ENCODE data around the gene EPB41L4B. TPM values are rescaled to one million over a fixed set of nuclear protein-coding genes. Genes with fewer than 3 reads are reported as not detected.

The EPB41L4B gene
- total RNA-seq, 1 experiment from 2014 or later: 12.9 TPM

DNA sequence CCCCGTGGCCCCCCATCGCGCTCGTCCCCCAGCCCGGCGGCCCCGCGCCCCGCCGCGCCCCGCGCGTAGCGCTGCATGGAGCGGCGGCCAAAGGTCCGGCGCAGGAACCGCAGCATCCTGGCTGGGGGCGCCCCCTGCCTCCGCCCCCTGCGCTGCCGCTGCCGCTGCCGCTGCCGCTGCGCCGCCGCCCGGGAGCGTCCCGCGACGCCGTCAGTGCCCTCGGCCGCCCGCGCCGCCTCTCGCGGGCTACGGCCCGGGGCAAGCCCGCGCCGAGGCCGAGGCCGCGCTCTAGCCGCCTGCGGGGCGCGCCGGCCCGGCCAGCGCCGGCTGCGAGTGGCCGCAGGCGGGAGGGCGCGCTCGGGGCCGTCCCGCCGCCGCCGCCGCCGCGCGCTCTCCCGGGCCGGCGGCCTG, 523 bp downstream of the EPB41L4B start:
- DNase-seq (ENCODE audit: low read depth): peak; percentile 66

DNA sequence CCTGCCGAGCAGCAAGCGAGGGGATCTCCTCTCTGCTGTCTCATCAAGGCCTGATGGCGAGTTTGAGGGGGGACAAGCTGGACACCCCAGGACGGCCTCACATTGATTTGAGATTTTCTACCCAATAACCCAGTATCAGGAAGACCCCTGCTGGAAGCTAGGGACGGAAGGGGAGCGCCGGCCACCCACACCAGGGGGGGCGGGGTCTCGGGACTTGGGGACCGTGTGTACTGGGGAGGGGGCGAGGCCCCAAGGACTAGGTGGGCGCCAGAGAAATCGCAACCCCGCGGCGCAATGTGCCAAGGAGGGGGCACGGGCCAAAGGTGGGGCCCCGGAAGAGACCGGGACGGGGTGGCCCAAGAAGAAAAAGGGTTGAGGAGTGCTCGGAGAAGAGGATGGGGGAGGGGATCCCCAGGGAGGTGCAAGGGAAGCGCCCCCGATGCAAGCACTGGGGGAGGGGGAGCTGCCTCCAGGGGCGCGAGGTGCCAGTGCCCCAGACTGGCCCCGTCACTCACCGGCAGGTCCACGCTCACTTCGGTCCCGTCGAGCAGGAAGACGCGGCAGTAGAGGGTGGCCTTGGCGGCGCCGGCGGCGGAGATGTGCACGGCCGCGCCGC, 1.1 kb downstream of the EPB41L4B start:
- peak; percentile 54 for DNase-seq (ENCODE audit: low read depth)

DNA sequence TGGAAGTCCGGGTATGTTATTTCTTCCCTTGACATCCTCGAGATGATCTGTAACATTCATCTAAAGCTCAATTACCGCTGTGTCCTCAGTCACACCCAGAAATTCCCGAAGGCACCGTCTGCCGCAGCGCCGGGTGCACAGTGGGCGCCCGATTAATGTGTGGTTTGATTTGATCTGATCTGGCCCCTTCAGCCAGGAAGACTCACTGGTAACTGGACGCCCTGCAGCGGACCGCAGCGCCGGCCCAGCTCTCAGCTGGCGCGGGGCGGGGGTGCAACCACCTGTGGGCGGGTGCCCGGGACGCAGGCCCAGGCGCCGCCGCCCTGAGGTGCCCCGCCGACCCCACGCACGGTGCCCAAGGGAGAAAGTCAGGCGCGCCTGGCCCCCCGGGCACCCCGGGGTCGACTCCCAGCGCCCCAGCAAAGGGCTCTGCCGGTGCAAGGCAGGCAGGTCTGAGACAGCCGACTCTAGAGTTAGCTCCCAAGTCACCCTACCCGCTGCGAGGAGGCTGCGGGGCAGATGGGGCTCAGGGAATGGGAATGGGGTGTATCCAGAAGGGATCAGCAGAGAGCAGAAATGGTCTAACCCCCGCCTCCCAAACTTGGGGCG, 1.7 kb downstream of the EPB41L4B start:
- DNase-seq (ENCODE audit: low read depth): no peak

DNA sequence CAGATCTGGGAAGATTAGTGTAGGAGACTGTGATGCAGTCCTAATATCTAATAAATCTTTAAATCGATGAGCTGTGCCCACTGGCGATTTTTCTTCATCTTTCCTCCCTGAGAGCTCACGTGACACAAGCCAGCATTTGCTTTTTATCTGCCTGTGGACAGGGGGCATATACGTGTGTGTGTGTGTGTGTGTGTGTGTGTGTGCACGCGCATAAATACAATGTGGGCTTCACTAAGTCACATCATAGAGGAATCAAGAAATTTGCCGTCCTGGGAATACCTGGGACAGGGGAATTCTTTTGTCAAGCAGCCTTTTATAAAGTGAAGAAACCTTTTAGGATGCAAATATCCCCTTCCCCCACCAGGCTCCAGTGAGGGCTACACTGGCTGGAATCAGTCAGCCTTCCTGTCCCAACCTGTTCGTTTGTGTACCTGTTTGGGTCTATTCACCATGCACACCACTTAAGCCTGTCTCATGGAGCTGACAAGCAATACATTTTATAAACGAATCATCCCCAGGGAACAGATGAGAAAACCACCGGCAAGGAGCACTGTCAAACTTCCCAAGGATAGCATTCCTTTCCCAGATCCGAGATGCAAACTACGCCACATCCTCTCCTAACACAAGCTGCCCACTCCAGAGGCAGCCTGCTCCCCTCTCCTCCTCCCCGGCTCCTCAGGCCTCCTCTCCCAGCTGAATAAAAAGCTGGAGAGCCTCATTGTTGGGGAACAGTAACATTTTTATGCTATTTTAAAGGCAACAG, 2.7 kb downstream of the EPB41L4B start:
- DNase-seq (ENCODE audit: low read depth): no peak

DNA sequence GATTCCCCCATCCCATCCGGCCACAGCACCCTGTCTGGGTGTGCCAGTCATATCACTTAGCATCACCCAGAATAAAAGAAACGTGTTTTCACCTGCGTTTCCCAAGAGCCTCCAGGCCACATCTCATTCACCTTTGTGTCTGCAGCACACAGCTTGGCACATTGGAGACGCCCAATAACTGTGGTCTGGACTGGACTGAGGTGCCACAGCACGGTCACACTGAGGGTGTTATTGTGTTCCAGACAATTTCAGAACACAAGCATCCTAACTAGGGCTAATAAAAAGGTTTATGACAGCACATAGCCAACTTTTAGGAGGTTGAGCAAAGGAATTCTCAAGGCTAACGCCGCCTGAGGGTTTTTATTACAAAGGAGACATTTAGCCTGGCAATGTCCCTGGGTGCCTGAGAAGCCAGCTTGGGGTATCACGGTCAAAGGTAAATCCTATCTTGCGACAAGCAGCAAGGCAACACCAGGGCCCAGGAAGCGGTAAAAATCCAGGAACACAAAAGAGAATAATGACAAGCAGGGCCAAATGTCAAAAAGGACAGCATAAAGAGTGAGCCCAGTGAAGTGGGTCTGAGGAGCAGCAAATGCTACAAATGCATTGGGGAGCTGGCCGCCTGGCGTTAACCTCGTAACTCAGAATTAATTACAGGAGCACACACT, 3.4 kb downstream of the EPB41L4B start:
- DNase-seq (ENCODE audit: low read depth): no peak

DNA sequence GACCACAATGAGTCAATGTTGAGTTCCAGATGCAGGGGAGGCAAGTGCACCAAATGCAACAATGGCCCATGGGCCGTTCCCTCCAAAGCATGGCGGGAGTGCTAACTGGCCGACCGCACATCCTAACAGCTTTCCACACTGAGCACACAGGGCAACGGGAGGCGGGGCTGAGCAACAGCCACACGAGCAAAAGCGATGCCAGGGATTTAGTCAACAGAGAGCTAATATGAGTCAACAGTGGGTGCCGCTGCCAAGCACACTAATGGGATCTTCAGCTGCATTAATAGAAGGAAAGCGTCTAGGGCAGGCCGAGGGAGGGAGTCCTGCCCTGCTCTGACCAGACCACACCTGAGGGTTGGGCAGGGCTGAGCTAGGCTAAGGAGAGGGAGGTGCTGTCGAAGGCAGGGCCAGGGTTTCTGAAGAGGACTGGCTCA, 4.6 kb downstream of the EPB41L4B start:
- DNase-seq (ENCODE audit: low read depth): peak; percentile 99

DNA sequence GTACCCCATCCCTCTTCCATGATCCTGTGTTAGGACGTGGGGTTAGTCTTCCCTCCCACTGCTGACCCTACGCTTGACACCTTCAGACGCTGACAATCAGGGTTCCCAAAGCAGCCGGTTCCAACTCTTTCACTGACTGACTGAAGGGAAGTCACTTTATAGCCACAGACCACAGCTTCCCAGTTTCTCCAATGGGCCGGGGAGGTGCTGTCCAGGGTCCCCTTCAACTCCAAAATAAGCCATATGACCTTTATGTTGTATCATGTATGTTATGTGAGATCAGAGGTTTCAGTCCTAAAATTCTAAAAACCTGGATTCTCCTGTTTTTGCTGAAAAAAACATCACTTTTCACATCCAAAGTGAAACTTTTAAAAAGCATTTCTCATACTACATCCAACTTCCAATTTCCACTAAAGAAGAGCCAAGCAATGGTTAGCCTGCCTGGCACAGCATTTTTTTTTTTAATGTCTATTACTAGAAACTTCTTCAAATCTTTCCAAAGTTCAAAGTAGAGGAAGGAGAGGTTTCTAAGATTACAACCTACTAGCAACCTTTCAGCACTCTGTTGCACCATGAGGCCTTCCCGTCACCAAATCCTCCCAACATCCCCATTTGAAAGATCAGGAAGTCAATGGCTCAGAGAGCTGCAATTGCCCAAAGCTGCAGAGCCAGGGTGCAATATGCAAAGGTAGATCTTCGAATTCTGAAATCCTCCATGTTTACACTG, 5.2 kb downstream of the EPB41L4B start:
- no peak for DNase-seq (ENCODE audit: low read depth)

DNA sequence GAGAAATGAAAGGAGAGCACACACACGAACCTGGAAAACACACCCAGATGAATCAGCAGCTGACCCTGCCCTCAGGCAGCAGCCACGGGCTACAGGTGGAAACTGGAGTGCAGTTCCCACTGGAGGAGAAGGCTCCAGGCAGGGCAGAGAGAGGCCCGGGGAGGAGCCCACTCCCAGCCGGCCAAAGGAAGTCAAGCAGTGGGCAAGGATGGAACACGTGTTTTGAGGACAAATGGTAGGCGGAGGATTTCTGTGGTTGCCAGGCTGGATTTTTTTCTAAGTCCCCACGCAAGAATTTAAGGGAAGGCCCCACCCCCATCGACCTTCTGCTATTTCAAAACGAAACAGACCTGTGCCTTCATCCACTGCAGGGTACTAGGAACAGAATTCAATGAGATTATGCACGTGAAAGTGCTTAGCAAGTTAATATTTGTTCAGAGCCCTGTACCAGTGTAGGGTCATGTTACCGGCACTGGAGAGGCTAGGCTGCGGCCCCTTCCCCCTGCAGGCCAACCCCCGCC, 6.8 kb downstream of the EPB41L4B start:
- no peak for DNase-seq (ENCODE audit: low read depth)

DNA sequence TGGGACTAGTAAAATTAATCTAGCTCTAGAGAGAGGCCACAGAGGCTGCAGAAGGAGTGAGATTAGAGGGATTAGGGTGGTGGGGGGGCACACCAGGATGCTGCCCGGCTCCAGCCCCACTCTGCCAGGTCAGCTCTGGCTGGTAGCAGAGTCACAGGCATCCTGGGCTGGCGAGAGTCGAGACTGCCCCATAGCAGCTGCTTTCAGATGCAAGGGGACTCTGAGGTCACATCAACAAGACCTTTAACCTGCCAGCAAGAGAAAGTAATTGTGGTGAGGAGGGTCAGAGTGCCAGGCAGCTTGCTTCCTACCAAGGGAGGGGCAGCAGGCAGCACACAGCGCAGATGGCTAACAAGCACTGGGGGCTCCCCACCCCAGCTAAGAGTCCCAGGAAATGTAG, 7.5 kb downstream of the EPB41L4B start:
- no peak for DNase-seq (ENCODE audit: low read depth)

DNA sequence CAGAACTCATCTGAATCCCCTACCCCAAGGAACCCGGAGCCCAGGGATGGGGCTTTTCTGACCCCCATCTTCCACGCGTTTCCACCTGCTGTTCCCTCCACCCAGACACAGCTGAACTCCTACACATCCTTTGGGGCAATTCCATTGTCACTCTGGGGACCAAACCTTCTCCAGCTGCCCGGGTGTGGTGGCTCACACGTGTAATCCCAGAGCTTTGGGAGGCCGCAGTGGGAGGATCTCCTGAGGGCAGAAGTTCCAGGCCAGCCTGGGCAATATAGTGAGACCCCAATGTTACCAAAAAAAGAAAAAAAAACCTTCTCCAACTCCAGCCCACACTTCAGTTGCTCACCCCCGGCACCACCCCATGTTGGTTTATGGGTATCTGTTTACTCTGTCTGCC, 8.1 kb downstream of the EPB41L4B start:
- no peak for DNase-seq (ENCODE audit: low read depth)

DNA sequence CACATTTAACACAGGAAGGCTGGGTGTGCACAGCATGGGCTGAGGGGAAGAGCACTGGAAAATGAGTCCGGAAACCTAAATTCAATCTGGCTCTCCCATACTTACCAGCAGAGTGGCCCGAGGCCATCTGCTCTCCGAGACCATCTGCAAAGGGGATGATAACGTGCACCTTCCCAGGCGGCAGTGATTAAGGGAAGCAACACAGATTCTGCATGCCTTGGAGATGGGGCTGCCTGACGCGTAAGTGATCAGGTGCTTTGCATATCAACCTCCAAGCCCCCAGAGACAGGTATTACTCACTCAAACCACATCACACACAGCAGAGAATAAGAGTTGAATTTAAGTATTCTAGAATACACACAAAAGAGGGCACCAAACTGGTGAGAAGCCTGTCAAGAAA, 9.1 kb downstream of the EPB41L4B start:
- DNase-seq (ENCODE audit: low read depth): peak; percentile 57

DNA sequence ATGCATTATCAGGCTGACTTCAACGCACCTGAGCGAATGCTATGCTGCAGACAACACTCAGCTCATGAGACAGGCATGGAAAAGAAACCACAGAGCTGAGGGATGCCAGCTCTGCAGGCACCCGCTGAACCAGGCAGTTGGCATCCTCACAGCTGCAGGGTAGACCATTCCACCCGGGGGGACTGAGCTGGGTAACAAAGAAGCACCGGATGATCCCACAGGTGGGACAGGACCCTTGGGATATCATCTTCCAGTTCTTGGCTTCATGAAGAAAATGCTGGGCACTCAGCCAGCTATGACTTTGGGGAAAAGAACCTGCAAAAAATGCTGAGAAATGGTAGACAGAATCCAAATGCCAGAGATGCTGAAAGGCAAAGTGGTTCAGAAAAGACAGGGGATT, 9.6 kb downstream of the EPB41L4B start:
- DNase-seq (ENCODE audit: low read depth): peak; percentile 28

DNA sequence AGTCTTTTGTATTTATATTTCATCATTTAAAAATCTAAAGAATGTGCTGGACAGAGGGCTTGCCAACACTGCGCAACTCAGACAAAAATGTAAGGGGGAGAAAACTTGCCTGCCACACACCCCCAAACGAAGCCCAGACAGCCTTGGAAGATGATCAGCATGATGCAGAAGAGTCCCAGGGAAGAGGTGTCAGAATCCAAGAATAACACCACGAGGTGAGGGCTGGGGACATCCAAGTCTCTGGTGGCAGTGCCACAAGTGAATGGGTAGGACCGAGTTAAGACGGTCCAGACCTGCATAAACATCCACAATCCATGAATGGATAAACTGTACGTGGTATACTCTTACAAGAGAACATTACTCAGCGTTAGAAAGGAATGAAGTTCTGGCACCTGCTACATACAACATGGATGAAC, 10.4 kb downstream of the EPB41L4B start:
- DNase-seq (ENCODE audit: low read depth): no peak

DNA sequence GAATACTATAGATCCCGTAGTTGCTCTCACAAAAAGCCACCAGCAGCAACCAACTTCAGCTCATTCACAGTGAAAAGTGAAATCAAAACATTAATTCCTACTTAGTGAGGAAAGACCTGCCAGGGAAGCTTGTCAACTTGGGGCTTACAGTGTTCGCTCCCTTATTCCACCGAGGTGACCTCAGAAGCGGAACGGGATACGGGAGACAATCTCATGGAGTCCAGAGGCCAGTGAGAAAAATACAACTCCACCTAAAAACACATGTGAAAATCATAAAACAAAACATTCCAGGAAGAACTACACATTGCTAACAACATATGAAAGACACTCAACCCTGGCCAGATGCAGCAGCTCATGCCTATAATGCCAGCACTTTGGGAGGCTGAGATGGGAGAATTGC, 11.6 kb downstream of the EPB41L4B start:
- no peak for DNase-seq (ENCODE audit: low read depth)

DNA sequence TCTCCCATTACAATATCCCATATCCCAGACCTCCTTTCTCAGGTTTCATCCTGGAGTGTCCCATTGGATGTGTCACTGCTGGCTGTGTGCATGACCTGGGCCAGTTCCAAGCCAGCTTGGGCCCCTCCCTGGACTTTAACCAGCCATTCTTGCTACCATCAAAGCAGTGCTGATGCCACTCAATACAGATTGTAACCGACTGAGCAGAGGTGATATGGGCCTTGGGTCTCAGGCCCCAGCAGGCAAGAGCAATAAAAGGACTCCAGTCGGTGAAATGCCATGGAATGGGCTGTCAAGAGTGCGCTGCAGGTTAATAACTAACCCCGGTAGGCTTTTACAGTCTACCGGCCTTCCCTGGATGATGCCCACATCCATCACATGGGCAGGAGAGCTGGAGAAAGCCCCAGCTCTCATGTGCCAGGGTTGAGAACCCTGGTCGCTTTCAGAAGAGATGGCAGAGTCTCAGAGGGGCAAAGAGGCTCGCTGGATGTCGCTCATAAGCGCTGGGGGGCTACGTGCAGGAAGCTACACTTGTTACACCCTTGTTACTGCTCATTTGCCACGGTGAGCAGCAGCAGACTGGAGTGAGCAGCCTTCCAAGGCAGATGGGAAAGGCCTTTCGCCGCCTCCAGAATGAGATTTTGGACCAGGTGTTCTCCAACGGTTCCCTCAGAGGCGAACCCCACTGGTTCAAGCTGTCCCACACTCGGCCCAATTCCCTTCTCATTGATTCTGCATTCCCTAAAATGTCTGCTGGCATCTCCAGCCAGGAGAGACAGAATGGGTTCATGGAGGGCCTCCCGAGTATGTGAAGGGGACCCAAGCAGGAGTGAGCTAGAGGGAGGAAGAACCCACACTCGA, 13.2 kb downstream of the EPB41L4B start:
- peak; percentile 87 for DNase-seq (ENCODE audit: low read depth)

DNA sequence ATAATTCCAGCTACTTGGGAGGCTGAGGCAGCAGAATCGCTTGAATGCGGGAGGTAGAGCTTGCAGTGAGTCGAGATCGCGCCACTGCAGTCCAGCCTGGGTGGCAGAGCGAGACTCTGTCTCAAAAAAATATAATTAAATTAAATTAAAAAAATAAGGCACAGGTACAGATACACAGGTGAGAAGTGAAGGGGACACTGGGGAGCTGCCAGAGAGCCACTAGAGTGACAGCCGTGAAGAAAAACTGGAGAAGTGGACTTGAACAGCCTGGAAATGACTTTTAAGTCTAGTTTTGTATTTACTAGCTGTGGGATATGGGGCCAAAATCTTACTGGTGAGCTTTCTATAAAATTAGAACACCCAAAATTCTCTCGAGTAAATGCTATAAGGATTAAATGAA, 15.1 kb downstream of the EPB41L4B start:
- DNase-seq (ENCODE audit: low read depth): no peak

DNA sequence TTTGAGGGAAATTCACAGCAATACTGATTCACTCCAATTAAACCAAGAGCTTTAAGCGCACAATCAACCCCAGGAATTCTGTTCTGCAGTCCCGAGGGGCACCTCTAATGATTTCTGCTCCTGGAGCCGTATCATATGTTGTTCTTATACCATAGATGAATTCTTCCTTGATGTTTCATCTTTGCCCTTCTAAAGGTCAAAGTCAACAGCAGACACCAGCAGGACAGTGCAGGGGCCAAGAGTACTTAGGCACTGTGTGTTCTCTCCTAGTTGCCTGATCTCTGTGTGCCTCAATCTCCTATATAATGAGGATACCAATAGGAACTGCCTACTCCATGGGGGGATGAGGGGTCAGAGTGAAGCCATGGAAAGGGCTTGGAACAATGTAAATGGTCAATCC, 16.5 kb downstream of the EPB41L4B start:
- no peak for DNase-seq (ENCODE audit: low read depth)

DNA sequence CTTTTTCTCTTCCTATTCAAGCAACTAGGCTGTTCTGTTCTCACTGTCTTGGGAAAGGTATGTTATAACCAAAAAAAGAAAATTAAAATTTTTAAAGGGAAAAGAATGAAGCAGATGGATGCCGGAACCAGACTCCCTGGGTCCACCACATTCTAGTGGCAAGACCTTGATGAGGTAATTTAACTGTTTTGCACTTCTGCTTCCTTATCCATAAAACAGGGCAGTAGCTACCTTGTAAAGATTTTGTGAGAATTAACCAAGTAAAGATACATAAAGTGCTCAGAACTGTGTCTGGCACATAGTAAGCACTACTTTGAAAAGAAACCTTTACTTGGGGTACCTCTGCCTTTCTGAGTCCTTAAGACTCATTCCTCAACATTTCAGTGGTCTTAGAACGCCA, 17.0 kb downstream of the EPB41L4B start:
- no peak for DNase-seq (ENCODE audit: low read depth)

DNA sequence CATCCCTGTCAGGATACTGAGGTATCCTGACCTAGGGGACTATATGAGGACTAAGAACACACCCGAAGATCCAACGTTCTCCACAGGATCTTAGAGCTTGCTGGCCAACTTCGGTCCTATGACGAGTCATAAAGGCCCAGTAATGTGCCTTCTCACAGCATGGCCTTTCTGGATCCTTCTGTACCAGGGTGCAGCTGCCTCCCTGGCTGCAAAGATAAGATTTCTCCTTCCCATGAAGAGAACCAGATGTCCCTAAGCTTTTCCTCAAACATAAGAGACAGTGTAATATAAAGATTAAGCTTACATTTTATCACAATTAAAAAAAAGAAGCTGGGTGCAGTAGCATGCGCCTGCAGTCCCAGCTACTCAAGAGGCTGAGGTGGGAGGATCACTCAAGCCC, 18.3 kb downstream of the EPB41L4B start:
- no peak for DNase-seq (ENCODE audit: low read depth)

DNA sequence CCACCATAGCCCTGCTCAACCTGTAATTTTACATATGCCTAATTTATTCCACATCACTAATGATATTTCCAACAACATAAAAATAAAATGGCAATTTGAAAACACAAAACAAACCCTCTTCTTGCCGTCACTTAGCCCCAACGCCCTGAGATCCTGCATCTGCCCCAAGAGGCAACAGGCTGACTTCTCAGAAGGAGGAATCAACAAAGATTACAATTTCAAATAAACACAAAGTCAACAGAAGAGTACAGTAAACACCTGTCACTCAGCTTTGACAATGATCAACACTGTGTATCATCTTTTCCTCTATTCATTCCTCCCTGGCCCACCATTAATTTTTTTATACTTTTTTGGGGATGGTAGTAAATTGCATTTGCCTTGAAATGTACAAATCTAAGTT, 19.8 kb downstream of the EPB41L4B start:
- DNase-seq (ENCODE audit: low read depth): no peak

DNA sequence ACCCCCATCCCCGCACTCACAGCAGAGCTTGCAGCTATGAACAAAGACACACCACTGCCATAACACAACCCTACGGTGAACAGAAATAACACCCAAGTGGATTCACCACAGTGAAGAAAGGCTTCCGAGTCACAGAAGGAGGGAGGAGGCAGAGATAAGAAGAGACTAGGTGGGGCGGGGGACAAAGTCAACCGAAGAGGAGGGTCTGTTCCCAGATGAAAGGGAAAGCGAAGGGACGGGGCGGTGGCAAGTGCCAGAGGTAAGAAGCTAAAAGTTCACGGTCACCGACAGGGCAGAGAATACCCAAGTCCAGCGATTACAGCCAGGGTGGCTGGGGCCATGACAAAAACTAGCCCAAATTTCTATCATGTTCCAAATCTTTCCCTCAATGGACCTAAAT, 21.0 kb downstream of the EPB41L4B start:
- DNase-seq (ENCODE audit: low read depth): no peak

Measured in Daoy (cell line).